Measurements from ENCODE around the gene PAQR4.

DNA sequence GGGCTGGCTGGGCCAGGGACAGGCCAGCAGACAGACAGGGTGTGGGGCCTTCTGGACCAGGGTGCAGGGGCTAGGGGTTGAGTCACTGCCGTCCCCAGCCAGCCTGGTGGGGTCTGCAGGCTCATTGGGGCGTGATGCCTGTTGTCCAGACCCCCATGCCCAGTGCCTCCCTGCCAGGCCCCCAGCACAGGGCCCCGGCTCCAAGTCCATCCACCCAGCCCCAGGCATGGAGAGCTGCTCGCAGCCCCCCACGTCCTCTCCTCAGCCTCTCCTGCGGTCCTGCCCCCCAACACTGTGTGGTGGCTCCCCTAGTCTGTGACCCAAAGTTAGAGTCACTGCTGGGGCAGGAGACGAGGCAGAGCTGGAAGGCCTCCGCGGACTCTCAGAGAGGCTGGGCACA, 18.1 kb downstream of the PAQR4 start:
- TF ChIP-seq CTCF (IDR thresholded peaks at IDR 0.05) (no peak), POLR2A (IDR thresholded peaks at IDR 0.05) (no peak)

Data from esophagus squamous epithelium (tissue), 4 donors.